WI38 (cell line): ENCODE results near the gene GTF3C1.

Experiments
- H3K4me3 ChIP-seq: 2 replicates; pipeline ENCODE4 v1.5.1; 2011; ENCODE audit warnings: low read depth, mild to moderate bottlenecking, control low read depth, low read length
- TF ChIP-seq, protein P1 (sequence below): IDR thresholded peaks from 2 replicates; pipeline ENCODE4 v1.5.1; 2012; ENCODE audit warnings: low read depth, mild to moderate bottlenecking, control low read depth, low read length

GTF3C1 gene

DNA sequence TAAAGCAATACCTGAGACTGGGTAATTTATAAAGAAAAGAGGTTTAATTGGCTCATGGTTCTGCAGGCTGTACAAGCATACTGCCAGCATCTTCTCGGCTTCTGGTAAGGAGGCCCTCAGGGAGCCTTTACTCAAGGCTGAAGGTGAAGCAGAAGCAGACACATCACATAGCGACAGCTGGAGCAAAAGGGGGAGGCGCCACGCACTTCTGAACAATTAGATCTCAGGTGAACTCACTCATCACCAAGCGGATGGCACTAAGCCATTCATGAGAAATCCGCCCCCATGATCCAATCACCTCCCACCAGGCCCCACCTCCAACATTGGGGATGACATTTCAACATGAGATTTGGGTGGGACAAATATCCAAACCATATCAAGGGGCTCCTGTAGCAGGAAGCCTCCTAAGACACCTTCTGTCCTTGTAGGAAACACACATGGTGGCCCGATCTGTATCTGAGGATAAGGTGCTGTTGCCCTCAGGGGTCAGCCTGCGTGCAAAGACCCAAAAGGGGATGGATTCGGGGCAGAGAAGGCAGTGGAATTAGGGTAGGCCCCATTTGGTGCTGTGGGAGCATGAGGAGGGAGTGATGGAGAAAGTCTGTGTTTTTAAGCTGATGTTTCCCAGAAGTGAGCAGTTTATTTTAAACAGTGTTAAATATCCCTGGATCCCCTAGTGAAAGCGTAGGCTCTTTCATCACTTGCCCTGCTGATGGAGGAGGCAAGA lies 124.8 kb downstream of the GTF3C1 start:
- TF ChIP-seq, protein P1, sequence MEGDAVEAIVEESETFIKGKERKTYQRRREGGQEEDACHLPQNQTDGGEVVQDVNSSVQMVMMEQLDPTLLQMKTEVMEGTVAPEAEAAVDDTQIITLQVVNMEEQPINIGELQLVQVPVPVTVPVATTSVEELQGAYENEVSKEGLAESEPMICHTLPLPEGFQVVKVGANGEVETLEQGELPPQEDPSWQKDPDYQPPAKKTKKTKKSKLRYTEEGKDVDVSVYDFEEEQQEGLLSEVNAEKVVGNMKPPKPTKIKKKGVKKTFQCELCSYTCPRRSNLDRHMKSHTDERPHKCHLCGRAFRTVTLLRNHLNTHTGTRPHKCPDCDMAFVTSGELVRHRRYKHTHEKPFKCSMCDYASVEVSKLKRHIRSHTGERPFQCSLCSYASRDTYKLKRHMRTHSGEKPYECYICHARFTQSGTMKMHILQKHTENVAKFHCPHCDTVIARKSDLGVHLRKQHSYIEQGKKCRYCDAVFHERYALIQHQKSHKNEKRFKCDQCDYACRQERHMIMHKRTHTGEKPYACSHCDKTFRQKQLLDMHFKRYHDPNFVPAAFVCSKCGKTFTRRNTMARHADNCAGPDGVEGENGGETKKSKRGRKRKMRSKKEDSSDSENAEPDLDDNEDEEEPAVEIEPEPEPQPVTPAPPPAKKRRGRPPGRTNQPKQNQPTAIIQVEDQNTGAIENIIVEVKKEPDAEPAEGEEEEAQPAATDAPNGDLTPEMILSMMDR: no peak
- no peak overlapping the region for H3K4me3 ChIP-seq

- no peak overlapping the region for H3K4me3 ChIP-seq
- TF ChIP-seq, protein P1: no peak
Observed at GRCh38 chr16:27421961-27422740, 127.6 kb downstream of the GTF3C1 start.

DNA sequence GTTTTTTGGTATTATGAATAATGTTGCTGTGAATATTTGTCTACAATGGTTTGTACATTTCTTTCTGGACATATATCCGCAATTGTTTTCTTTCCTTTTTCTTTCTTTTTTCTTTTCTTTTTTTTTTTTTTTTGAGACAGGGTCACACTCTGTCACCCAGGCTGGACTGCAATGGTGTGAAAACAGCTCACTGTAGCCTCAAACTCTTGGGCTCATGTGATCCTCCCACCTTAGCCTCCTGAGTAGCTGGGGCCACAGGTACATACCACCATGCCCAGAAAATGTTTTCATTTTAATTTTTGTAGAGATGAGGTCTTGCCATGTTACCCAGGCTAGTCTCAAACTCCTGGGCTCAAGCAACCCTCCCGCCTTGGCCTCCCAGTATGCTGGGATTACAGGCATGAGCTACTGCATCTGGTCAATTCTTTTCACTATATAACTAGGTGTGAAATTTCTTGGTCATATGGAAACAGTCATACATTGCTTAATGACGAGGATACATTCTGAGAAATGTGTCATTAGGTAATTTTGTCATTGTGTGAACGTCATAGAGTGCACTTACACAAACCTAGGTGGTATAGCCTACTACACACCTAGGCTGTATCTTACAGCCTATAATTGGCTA lies 132.6 kb downstream of the GTF3C1 start:
- H3K4me3 ChIP-seq: no peak overlapping the region
- TF ChIP-seq, protein P1: no peak

DNA sequence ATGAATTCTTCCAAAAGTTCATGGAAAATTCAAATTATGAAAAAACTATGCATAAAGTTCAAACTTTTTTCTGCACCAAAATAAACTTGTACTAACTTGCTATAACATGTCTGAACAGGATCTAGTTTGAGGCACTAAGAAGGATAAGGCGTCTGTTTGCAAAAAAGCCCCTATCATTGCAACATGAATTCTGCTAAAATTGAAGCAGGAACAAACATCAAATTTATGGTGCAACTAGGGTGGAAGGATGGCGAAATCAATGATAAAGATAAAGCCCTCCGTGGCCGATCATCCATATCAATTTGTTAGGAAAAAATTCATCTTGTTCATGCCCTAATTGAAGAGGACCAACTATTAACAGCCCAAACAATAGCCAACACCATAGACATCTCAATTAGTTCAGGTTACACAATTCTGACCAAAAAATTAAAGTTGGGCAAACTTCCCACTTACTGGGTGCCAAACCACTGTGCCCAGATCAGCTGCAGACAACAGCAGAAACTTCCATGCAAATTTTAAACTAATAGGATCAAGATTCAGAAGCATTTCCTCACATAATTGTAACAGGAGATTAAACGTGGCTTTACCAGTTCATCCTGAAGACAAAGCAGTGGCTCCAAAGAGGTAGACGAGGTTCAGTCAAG lies 134.8 kb downstream of the GTF3C1 start:
- no peak overlapping the region for H3K4me3 ChIP-seq
- TF ChIP-seq, protein P1: no peak

- no peak overlapping the region for H3K4me3 ChIP-seq
- TF ChIP-seq, protein P1: no peak
Observed at GRCh38 chr16:27413956-27414355, 135.8 kb downstream of the GTF3C1 start.

DNA sequence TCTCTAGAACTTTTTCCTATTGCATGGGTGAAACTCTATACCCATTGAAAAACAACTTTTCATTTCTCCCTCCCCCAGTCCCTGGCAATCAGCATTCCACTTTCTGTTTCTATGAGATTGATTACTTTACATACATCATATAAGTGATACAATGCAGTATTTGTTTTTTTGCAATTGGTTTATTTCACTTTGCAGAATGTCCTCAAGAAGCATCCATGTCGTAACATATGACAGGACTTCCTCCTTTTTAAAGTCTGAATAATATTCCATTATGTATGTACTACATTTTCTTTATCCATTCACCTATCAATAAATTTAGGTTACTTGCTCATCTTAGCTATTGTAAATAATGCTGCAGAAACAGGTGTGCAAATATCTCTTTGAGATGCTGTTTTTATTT lies 139.0 kb downstream of the GTF3C1 start:
- TF ChIP-seq, protein P1: no peak
- no peak overlapping the region for H3K4me3 ChIP-seq
